ENCODE results near the gene RARG.

The RARG gene

GRCh38 chr12:53200107-53200457 is 31.9 kb downstream of the RARG start:
- TF ChIP-seq ZFX (IDR thresholded peaks at IDR 0.05; ENCODE audit: borderline replicate concordance) (no peak), CTCF (IDR thresholded peaks at IDR 0.05) (no peak)
- no peak overlapping the region for H3K27ac ChIP-seq

- no peak overlapping the region for H3K27ac ChIP-seq
- TF ChIP-seq ZFX (IDR thresholded peaks at IDR 0.05; ENCODE audit: borderline replicate concordance): no peak
- TF ChIP-seq CTCF (IDR thresholded peaks at IDR 0.05): peak; percentile 20; the same call in 1 of the 2 replicates
These were observed 32.3 kb downstream of the RARG start for GRCh38 chr12:53199700-53200099.

- no peak overlapping the region for H3K27ac ChIP-seq
- TF ChIP-seq CTCF (IDR thresholded peaks at IDR 0.05): no peak
- TF ChIP-seq ZFX (IDR thresholded peaks at IDR 0.05; ENCODE audit: borderline replicate concordance): no peak
These were observed 33.4 kb downstream of the RARG start for GRCh38 chr12:53198486-53199110.

- no peak for TF ChIP-seq CTCF (IDR thresholded peaks at IDR 0.05)
- TF ChIP-seq ZFX (IDR thresholded peaks at IDR 0.05; ENCODE audit: borderline replicate concordance): no peak
- no peak overlapping the region for H3K27ac ChIP-seq
These were observed 34.9 kb downstream of the RARG start for GRCh38 chr12:53197011-53197640.

GRCh38 chr12:53196486-53196885 is 35.5 kb downstream of the RARG start:
- no peak overlapping the region for H3K27ac ChIP-seq
- TF ChIP-seq ZFX (IDR thresholded peaks at IDR 0.05; ENCODE audit: borderline replicate concordance): no peak

- no peak overlapping the region for H3K27ac ChIP-seq
- no peak for TF ChIP-seq ZFX (IDR thresholded peaks at IDR 0.05; ENCODE audit: borderline replicate concordance)
These were observed 36.2 kb downstream of the RARG start for GRCh38 chr12:53195516-53196420.

GRCh38 chr12:53194973-53195372 is 37.0 kb downstream of the RARG start:
- no peak overlapping the region for H3K27ac ChIP-seq
- TF ChIP-seq ZFX (IDR thresholded peaks at IDR 0.05; ENCODE audit: borderline replicate concordance): no peak
- TF ChIP-seq CTCF (IDR thresholded peaks at IDR 0.05): no peak

Data from 22Rv1 (cell line).